NCI-H774 (cell line): Measurements from ENCODE around the gene AURKB.
A peak's percentile ranks its signal among the peaks of the same experiment; 100 is the strongest.
"Not testable (repeated sequence)": the region's sequence is repeated elsewhere in the genome, so short reads cannot be mapped to it uniquely, and the experiment has no call there.

Experiments used
- DNase-seq: peaks from one replicate; lab custom pipeline; 2025; lab: John Stamatoyannopoulos, UW

AURKB gene

GRCh38 chr17:8187517-8188262 lies 22.7 kb downstream of the AURKB start:
- peak; percentile 70 for DNase-seq

DNA sequence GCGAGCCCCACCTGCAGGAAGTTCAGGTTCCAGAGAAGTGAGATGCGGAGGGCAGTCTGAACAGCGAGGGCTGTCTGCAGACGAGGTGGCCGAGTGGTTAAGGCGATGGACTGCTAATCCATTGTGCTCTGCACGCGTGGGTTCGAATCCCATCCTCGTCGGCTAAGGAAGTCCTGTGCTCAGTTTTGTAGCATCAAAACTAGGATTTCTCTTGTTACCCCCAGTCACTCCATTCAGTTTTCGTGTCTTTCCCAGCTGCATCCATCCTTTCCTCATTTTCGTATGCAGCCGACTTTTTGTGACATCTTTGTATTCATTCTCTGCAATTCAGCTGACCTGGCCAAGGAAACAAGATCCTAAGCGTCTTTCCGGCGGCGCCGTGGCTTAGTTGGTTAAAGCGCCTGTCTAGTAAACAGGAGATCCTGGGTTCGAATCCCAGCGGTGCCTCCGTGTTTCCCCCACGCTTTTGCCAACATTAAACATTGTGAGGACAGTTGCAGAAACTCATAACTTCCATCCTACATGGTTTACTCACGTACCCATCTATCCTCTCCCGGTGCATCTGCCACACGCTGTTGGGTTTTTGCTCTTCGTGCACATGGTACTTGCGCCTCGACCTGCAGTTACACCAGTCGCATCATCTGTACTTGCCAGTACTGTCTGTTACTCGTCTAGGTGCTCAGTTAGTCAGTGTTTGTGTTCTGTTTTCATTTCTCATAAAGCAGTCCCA lies 23.4 kb downstream of the AURKB start:
- DNase-seq: peak; percentile 72

- no peak for DNase-seq
Observed at GRCh38 chr17:8186446-8186786, 24.0 kb downstream of the AURKB start.

GRCh38 chr17:8185582-8186445 lies 24.6 kb downstream of the AURKB start:
- peak; percentile 27 for DNase-seq

- no peak for DNase-seq
Observed at GRCh38 chr17:8176998-8177731, 33.2 kb downstream of the AURKB start.

GRCh38 chr17:8176197-8176940 lies 34.0 kb downstream of the AURKB start, which contains the start of gene TMEM107:
TSS of gene TMEM107 (minus strand) at chr17:8176380. CDS start at chr17:8176286, 94 bp downstream.
- DNase-seq: peak; percentile 54

GRCh38 chr17:8175795-8176196 lies 34.6 kb downstream of the AURKB start:
- no peak for DNase-seq

DNA sequence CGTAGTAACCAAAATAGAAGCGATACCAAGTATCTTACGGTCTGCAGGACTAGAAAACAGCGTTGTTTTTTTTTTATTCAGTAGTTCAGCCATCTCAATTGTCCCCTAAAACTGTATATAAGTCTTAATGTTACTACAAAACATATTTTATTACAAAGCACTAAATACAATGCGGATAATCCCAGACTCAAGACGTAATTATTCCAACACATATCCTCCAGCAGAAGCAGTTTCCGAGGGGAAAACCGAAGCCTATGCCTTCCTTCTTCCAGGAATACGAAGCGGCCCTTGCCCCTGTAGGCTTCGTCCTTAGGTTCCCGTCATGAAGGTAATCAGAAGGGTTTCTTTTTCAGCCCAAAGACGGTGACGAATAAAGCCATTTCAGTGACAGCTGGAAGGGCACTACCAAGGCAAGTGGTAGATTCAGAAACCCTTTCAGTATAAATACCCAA lies 36.5 kb downstream of the AURKB start:
- DNase-seq: no peak

GRCh38 chr17:8173056-8173870 lies 37.1 kb downstream of the AURKB start:
- DNase-seq: peak; percentile 62

GRCh38 chr17:8170186-8170585 lies 40.2 kb downstream of the AURKB start:
- DNase-seq: not testable (repeated sequence)

GRCh38 chr17:8167526-8167925 lies 42.8 kb downstream of the AURKB start:
- no peak for DNase-seq

DNA sequence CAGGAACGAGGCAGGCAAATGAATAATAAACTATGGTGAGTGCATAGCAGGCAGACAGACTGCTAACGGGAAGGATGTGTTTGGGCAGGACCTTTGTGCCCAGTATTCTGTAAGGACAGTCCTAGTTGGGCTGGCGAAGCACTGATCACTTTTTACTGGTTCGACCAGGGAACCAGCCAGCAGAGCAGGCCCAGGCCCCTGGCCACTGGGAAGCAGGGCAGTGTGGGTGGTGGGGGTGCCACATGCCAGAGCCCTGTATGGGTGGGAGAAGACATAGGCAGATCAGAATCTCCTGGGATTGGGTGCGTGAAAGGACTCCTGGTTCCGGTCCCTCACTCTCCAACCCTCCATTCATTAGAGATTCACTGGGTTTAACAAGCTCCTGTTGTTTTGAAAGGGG lies 43.6 kb downstream of the AURKB start:
- DNase-seq: no peak

DNA sequence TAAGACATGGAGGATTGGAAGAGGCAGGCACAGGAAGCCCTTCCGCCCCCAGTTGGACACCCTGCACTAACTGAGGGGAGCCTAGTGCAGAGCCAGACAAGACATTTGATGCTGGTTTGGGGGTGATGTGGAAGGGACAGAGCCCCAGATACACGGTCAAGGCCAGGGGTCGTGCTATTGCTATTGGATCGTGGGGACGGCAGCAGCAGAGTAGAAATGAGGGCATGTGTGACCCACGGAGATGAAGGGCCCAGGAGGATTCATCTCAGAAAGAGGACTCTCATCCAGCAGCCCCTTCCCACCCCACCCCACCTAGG lies 45.6 kb downstream of the AURKB start:
- DNase-seq: no peak

DNA sequence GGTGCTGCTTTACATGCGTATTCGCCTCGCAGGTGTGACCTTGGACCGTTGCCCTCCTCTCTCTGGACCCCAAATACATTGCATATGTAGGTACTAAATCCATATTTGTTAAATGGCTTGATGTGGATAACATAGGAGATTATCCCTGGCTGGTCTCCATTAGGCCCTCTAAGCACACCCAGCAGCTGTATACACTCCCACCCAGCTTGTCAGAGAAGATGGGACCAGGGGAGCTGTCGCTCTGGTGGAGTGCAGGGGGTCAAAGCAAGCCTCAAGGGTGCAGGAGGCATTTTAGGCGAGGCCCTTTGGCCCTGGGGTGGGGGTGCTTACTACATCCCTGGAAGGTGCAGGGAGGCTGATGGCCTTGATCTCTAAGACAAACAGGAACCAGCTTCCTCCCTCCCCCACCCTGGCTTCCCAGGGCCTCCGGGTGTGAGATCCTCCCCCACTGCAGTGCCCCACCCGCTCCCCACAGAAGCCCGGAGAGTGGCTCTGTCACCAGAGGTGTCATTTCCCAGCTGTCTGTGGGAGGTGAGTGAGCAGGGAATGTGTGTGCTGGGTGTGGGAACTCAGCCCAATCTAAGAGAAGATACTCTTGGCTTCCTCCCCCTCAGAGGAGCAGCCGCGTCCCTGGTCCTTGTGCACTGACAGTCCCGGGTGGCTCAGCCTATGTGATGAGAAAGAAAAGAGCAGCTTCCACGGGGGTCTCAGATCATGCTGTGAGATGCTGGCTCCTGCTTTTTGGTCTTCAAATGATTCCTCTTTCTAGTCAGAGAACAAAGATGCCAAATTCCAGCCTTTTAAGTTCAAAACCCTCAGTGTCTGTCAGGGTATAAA lies 46.2 kb downstream of the AURKB start:
- DNase-seq: no peak

DNA sequence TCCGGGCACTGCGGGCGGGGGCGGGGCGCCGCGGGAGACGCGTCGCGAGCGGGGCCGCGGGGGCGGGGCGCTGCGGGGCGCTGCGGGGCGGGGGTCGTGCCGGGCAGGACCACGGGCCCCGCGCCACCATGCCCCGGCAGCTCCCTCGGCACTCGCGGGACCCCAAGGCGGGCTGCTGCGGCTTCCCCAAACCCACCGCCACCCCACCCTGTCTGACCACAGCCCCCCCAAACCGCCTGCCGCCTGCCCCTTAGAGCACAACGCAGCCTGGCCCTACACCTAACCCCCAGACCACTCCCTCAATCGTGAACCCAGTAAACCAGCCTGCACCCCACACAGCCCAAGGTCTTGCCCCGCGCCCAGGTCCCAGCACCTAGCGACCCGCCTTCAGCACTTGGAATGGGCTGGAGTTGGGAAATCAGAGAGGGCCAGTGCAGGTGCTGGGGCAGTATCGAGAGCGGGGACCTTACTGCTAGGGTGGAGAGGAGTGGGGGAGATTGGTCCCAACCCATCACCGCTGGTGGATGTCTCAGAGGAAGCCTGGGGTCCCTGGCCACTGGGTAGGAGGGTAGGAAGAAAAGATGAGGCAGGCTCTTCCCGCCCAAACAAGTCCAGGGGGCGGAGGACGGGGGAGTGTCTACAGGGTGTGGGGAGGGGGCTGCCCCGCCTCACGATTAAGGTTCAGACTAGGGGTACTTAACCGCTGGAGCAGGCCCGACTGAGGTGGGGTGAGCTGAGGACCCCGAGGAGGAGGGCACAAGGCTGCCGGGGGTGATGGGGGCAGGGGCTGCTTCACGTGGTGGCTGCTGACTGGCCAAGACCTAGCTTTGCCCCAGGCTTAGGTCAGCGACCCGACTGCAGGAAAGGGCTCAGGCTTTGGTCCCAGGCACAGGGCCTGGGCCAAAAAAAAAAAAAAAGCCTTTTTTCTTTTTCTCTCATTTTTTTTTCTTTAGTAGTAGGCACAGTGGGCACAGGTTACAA lies 47.1 kb downstream of the AURKB start:
- no peak for DNase-seq

DNA sequence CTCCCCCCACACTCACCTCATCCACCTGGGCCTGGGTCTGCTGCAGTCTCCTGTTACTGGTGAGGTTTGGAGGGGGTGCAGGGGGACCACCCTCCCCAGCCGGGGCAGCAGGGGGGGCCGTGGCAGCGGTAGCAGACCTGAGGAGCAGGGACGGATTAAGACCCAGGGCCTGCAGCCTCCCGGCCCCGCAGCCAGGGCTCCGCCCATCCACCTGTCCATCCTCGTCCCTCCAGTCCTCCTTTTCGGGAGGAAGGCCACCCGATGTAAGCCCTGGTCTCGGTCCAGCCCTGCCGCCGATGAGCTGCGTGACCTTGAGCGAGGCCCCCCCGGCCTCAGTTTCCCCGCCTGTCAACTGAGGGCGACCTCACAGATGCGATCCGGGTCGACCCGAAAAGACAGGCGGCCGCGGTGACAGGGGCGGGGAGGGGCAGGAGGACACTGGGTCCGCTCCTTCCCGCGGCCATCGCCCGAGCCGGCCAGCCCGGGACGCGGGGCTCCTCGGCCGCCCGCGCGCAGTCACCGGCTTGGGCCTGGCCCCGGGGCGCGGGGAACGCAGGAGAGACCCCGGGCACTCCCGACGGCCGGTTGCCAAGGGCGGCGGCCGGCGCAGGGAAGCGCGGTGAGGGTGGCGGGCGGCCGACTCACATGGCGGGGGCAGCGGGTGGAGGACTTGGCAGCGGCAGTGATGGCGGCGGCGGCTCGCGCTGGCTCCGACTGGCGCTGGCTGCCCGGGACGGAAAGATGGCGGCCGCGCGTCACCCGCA lies 48.0 kb downstream of the AURKB start, which contains the start of gene VAMP2:
VAMP2 (minus strand) TSS at position 716 of the 764 bp plus-strand sequence; CDS start at position 647, 69 bp downstream.
- DNase-seq: peak; percentile 9
